Measurements from ENCODE around the gene SNN.

DNA sequence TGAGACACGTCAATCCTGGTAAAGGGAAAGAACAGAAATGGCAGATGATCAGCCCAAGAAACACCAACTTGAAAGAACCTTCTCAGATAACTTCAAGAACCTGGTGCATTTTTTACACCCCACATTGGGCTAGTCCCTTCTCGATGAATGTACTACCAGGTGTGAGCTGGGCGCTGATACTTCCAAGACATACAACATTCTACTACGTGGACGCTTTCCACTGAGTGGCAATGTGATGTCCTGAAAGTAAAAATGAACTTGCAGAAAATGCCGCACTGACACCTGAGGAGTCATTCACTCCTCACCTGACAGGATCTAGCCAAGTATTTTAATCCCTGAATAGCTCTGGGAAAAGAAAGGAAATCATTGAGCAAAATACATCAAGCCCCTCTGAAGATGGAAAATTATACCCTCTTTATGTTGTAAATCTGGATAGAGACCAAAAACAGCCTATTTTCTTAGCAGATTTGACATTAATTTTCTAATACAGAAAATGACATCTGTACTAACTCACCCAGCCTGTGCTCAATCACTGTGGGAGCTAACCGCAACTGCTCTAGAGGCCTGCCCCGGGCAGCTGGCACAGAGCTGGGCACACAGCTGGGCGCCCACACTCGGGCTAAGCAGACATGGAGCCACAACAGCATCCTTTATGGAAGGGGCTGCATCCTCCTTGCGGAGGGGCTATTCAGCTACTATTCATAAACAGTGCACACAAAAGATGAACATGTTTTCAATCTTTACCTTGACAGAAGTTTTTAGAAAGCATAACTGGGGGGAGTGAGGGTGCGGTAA lies 16.2 kb downstream of the SNN start:
- TF ChIP-seq, protein P1, sequence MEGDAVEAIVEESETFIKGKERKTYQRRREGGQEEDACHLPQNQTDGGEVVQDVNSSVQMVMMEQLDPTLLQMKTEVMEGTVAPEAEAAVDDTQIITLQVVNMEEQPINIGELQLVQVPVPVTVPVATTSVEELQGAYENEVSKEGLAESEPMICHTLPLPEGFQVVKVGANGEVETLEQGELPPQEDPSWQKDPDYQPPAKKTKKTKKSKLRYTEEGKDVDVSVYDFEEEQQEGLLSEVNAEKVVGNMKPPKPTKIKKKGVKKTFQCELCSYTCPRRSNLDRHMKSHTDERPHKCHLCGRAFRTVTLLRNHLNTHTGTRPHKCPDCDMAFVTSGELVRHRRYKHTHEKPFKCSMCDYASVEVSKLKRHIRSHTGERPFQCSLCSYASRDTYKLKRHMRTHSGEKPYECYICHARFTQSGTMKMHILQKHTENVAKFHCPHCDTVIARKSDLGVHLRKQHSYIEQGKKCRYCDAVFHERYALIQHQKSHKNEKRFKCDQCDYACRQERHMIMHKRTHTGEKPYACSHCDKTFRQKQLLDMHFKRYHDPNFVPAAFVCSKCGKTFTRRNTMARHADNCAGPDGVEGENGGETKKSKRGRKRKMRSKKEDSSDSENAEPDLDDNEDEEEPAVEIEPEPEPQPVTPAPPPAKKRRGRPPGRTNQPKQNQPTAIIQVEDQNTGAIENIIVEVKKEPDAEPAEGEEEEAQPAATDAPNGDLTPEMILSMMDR (IDR thresholded peaks at IDR 0.05), result no peak
- TF ChIP-seq POLR2A (IDR thresholded peaks at IDR 0.05), result no peak
